Measurements from ENCODE around the gene ADCY4. TPM values are rescaled to one million over a fixed set of nuclear protein-coding genes. Genes with fewer than 3 reads are reported as not detected.

ADCY4 gene
- total RNA-seq, 2 donors from 2014 or later = 35.2 to 36.0 TPM

DNA sequence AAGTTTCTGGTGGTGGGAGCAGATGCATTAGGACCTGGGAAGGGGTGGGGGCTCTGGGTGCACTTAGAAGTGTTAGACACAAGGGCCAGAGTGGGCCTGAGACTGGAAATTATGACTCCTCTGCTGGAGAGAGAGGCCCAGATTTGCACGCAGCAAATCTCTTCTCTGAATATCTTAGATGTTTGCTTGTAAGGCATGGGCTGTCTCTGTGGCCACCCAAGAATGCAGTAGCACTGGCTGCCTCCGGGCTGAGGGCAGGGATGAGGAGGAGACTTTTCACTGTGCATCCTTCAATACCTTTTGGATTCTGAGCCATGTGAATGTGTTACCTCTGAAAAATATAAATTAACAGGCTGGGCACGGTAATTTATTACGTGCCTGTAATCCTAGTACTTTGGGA lies 49.5 kb downstream of the ADCY4 start:
- intact Hi-C loops (cut with DNase I) = no loop called here
- no peak for DNase-seq (ENCODE audit: low spot score)

DNA sequence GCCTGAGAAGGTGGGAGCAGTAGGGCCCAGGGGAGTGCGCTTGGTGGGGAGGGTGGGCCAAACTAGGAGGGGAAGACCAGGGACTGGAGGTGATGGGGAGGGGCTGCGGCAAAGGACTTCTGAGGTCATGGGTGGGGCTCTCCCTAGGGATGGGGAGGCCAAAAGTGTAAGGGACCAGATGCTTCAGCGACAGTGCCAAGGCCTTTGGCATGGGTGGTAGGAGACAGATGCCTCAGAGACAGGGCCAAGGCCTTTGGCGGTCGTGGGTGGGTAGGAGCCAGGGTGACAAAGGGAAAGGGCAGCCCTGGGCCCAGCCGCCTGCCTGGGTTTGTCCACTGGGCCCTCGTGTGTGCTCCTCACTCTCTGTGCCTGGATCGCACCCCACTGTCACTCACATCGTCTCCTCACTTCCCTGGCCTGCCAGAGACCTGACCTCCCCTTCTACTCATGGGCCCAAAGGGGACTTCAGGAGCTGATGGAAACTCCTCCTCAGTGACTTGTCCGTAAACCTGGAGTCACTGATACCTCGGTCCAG lies 50.3 kb downstream of the ADCY4 start:
- intact Hi-C loops (cut with DNase I) = no loop called here
- DNase-seq (ENCODE audit: low spot score) = no peak

DNA sequence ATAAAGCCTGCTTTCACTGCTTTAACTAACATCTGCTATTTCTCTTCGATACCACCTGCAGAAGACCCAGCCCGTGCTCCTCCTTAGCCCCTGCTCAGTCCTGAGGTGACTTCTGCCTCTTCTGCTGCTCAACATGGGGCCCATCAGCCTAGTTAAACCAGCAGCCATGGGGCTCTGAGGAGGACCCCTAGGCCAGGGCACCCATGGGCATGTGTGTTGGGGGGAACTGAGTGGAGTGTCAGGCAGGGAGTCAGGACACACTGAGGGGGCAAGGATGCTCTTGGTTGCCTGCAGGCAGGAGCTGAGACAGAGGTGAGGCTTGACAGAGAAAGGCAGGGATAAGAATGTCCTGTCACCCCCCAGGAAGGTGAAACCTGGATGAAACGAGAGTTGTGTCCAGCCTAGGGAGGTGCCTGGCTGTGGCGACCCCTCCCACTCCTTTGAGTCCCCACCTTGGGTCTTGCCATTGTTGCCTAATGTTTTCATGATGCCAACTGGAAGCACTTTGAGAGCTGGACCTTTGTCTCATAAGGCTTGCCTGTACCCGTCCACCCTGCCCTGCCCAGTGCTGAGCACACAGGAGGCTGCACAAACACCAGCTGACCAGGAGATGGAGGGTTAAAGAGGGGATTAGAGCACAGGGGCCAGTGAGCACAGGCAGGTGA lies 50.9 kb downstream of the ADCY4 start:
- intact Hi-C loops (cut with DNase I) = no loop called here
- no peak for DNase-seq (ENCODE audit: low spot score)

DNA sequence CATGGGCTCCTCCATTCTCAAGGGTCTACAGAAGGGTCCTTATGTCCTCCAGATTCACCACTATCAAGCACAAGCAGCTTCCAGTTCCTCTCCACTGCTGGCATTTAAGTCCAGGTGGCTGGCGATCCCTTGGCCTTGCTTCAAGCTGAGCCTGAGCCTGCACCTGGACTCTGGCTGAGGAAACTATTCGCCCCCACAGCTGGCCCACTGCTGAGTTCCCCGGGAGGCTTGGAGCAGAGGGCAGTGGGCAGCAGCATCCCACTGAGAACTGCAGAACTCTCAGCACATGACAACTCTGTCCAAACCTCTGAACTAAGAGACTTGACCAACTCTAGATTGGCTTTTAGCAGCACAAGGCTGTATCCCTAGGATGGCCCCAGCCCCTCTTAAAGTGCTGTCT lies 52.1 kb downstream of the ADCY4 start:
- no peak for DNase-seq (ENCODE audit: low spot score)
- intact Hi-C loops (cut with DNase I) = no loop called here

DNA sequence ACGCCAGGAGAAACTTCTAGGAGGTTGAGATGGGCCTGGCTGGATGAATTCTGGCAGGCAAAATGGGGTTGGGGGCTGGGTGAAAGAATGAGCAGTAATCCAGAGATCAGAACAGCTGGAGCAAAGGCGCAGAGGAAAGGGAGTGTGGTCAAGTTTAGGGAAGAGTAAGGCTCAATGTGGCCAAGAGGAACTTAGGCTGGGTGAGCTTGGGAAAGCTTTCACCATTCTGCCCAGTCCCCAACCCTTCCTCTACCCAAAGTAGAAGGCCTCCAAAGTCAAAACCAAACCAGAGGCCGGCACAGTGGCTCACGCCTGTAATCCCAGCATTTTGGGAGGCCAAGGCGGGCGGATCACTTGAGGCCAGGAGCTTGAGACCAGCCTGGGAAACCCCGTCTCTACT lies 53.2 kb downstream of the ADCY4 start:
- intact Hi-C loops (cut with DNase I) = no loop called here
- DNase-seq (ENCODE audit: low spot score) = no peak

DNA sequence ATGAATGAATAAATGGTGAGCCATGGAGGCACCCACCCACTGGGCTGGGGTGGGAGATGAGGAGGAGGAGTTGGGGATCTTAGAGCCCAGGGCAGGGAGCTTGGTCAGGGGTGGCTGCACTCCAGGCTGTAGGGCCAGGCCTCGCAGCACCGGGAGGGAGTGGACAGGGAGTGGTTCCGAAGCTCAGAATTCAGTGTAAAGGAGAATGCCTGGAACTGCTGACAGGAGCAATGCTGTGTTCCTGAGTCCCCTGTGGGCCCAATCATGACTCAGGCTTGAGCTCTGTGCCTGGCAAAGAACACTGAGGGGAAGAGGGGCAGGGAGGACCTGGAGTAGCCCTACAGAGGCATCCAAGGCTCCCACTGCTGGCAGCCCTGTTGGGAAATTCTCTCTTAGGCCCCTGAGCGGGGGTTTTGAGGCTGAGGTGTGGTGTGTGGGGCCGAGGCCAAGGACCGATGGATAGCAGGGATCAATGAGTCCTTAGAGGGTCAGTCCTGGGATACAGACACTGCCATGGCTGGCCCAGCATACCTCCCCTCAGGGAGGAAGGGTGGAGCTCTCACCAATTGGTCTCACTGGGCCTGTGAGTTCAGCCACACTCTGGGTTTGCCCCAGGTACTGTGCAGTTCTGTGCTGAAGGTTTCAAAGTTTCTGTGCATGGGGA lies 53.9 kb downstream of the ADCY4 start:
- intact Hi-C loops (cut with DNase I) = no loop called here
- DNase-seq (ENCODE audit: low spot score) = no peak

DNA sequence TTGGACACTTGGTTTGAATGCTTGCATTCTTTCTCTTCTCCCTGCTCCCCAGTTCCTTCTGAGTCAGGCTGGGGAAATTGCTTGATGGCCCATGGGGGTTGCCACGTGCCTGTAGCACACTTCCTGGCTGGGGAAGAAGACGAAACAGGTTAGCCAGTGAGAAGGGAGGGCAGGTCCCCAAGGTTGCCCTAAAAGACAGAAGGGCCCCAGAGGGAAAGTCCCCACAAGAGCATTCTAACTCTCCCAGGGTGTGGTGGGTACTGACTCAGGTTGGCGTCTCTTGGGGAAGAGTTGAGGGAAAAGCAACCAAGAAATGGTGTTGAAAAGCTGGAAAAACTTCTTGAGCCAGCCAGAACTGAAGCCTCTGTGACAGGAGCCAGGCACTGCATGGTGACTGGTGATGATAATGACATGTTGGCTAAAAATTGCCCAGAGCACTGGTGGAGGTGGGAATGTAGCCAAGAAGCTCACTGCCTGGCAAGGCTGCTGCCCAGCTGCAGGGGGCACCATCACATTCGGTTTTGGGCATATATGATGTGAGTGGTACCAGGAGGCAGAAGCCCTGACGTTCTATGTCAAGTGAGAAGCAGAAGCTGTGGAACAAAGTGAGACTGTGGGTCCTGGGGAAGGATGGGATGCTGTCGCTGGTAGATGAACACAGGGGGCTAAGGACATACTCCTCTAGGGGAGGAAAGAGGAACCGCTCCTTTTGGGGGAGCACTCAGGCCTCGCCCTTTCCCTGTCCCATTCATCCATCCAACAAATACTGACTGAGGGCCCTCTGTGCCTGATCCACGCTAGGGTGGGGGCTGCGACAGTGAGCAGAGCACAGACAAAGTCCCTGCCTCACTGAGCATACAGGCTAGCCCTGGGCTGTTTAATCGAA lies 55.3 kb downstream of the ADCY4 start:
- intact Hi-C loops (cut with DNase I) = no loop called here
- DNase-seq (ENCODE audit: low spot score) = no peak

DNA sequence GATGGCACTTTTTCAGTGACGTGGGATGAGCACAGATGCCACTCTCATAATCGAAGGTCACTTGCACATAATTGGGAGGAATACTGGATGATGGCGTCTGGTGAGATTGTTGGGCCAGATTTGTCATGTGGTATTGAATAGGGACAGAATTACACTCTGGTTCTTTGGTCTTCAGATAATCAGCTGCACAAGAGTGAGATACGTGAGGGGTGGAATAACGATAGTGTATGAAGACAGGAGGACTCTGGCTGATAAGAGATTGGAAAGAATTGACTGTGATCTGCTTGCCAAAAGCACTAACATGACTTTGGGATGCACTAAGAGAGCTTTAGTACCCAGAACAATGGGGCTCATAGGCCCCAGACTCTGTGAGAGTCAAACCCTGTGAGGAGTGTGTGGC lies 56.4 kb downstream of the ADCY4 start:
- no peak for DNase-seq (ENCODE audit: low spot score)
- intact Hi-C loops (cut with DNase I) = no loop called here

DNA sequence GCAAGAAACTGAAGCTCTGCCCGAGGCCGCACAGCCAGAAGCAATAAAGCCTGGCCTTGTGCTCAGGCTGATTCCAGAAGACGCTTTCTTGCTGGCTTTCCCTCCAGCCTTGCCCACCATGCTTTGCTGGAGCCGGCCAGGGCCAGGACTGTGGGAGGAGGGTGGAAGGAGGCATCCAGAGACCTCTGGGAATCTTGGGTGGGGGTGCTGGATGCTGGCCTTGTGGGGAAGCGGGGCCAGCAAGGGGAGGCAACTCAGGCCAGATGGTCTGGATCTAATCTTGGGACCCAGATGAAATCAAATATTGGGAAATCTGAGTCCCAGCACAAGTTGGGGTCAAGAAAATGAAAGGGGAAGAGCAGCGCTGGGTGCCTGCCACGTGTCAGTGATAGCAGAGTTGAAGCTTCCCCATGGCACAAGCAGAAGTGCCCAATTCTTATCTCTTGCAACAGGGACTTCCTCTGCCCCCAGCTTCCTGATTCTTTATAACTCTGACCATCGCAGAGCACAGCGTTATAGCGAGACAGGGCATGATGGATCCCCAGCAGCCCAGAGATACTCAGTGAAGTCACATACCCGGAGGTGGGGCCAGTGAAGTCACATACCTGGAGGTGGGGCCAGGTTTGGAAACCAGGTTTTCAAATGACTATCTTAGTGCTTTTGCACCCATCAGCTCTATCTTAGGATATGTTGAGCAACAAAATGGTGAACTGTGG lies 57.1 kb downstream of the ADCY4 start:
- intact Hi-C loops (cut with DNase I) = no loop called here
- no peak for DNase-seq (ENCODE audit: low spot score)

DNA sequence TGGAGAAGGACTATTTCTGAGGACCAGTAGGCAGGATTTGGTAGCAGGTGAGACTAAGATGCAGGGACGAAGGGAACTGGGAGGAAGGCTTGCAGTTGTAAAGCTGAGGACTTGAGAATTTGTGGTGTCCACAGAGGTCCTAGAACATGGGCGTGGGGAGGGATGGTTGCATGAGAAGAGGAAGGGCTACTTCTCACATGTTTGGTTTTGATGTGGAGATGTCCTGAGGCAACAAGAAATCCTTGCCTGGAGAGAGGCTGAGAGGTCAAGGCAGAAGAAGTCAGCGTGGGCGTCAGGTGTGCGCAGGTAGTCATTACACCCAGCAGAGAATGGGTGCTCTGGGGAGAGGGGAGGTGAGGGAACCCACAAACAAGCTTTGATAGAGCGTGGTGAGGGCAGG lies 57.8 kb downstream of the ADCY4 start:
- intact Hi-C loops (cut with DNase I) = no loop called here
- DNase-seq (ENCODE audit: low spot score) = no peak

DNA sequence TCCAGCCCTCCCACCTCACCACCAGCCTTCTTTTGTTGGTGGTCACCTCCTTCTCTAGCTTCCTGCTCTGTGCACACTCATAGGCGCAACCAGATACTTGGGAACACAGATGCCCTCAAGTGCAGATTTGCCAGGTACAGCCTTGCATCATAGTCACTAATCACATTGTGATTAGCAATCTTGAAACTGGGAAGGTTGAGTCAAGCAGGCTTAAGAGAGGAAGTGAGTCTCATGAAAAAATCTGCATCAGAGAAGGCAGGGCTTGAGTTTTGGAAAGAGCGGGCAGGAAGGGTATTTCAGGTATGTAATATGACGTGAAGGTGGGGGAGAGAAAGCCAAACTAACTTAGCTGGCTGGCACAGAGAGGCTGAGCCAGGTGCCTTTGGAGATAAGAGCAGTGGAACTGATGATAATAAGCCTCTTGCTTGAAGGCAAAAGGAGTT lies 60.7 kb downstream of the ADCY4 start:
- no peak for DNase-seq (ENCODE audit: low spot score)
- intact Hi-C loops (cut with DNase I) = no loop called here

DNA sequence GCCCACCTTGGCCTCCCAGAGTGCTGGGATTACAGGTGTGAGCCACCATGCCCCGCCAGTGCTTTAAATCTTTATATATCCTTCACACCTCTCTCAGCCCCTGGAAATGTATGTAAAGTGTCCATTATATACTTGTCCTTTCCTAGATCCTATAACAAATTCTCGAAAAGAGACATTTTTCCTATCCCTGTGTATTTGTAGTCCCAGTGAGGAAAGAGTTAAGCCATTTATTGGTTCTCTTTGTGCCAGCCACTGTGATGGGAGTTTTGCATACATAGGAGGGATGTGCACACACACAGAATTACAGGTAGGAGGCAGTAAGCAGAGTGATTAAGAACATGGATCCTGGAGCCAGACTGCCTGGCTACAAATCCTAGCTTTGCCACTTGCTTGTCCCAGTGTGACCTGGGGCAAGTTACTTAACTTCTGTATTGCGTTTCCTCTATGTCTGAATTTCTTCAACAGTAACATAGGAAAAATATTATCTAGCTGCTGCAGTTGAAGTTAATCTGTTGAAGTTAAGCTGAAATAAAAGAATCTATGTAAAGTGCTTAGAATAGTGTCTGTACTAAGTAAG lies 61.4 kb downstream of the ADCY4 start:
- intact Hi-C loops (cut with DNase I) = no loop called here
- DNase-seq (ENCODE audit: low spot score) = no peak

DNA sequence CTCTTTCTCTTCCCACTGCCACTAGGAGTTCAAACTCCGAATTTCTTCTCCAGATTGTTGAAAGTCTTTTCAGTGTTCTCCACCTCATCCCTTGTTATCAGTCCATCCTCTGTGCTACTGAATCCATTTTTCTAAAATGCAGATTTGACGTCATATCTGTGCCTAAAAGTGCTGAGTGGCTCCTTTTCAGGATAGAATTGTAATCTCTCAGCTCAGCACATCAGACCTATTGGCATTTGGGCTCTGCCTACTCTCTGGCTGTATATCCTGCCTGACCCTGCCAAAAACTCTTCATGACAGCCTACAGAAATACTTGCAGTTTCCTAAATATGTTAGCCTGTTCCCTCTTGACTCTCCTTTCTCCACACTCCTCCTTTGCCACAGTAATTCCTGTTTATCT lies 62.4 kb downstream of the ADCY4 start:
- DNase-seq (ENCODE audit: low spot score) = no peak
- intact Hi-C loops (cut with DNase I) = no loop called here

DNA sequence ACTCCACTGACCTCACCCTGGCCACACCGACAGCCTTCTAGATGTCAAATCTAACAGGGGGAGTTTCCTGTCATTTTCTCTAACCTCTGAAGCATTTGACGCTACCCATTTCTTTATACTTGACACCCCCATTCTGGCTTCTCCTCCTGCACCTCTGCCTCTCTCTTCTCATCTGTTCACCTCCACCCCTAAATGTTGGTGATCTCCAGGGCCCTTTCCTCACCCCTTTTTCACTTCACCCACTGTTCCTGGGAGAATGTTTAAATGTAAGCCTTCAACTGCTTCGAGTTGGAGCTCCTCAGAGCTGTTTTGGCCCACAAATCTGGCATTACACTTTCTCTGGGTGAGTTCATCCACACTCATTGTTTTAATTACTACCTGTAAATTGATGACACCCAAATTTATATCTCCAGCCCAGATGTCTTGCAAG lies 63.0 kb downstream of the ADCY4 start:
- no peak for DNase-seq (ENCODE audit: low spot score)
- intact Hi-C loops (cut with DNase I) = no loop called here

DNA sequence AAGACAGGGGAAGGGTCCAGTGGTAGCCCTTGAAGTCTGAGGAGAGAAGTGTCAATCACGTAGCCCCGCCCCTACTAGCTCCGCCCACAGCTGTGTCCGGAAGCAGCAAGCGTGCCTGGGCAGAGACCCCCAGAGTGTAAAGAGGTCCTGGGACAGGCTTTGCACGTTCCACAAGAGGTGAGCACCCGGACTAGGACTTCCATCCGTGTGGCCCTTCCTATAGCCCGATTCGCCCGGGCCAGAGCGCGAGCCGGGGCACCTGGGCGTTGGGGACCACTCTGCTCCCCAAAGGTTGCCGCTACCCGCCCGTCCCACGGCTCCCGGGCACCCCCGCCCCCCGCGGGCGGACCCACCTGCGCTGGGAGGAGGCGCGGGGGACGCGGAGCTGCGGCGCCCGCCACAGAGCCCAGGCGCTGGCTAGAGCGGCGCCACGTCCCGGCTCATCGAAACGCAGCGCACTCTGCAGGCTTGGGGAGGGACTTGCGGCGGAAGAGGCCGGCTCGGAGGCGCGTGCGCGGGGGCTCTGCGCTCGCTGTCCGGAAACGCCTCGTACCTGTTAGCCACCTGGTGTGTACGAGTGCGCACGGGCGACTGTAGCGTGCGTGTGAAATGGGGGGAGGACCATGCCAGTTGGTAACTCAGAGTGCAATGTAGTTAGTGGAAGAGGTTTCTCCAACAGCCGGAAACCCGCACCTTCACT lies 63.6 kb downstream of the ADCY4 start, which contains the start of gene RABGGTA:
Gene RABGGTA (minus strand): TSS at position 464 of the 700 bp plus-strand sequence. CDS start 482 bp downstream, outside the sequence.
- DNase-seq (ENCODE audit: low spot score) = peak; percentile 96
- intact Hi-C loops (cut with DNase I) = no loop called here

DNA sequence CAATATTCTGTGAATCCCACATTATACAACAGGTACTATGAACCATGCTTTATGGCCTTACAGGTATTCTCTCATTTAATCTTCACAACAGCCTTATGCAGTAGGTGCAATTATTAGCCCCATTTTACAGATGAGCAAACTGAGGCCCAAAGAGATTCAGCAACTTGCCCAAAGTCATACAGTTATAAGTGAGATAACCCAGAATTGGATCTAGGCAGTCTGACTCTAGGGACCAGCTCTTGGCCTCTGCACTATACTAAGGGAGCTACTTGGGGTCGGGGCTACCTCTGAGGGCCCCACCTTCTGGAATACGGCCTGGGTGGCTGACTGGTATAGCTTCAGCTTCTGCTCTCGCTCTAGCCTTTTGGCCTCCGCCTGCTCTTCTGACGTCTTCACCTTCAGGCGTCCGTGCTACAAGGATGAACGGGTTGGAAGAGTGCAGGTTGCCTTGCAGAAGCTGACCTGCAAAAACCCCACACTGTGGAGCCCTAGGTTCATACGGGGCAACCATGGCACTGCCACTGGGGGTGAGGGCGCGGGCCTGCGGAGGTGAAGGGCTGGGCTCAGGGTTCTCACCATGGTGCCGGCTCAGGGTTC lies 64.2 kb downstream of the ADCY4 start:
- intact Hi-C loops (cut with DNase I) = no loop called here
- no peak for DNase-seq (ENCODE audit: low spot score)

DNA sequence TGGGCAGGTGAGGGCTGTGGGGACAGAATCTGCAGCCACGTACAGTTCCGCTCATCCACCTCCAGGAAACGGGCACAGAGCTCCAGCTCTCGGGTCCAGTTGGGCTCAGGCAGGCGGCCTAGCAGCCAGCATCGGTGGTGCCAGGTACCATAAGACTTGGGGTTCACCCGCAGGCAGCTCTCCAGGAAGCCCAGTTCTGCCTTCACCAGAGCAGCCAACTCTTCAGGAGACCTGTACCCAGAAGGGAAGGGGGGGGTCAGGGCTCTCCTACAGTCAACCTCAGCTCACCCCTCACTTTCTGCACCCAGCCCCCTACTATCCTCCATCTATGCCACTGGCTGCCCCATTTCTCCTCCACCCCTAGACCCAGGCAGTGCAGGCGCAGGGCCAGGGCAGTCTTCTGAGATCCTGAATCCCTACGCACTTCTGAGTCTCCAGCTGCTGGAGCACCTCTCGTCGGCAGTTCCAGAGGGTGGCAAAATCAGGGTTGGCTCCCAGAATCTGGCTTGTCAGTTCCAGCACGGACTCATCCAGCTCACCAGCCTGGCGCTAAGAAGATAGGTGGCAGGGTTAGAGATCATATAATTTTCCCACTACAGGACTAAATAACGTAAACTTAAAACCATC lies 64.8 kb downstream of the ADCY4 start:
- no peak for DNase-seq (ENCODE audit: low spot score)
- intact Hi-C loops (cut with DNase I) = no loop called here

DNA sequence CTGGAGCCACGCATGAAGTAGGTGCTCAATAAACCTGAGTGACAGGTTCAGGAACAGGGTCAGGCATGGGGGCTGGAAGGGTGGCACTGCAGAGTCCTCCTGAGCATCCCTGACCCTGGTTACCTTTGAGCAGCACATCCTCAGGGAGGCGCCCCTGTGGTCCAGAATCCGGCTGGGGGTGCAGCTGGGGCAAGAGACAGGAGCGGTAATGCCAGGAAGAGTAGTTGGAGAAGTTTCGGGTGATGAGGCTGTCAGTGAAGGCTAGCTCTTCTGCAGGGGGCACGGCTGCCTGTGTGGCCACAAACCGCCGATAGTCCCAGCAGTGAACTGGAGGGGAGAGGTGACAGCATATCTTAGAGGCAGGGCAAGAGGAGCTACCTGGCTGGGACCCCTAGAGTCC lies 65.5 kb downstream of the ADCY4 start:
- DNase-seq (ENCODE audit: low spot score) = no peak
- intact Hi-C loops (cut with DNase I) = no loop called here

Data from posterior vena cava (tissue), 2 donors.